Transverse colon (tissue), 4 donors: Measurements from ENCODE around the gene MCF2.

ENCODE experiments used
- CTCF ChIP-seq, 5 experiments: fragments of 200-600 bp in 3 of 5; fragments of 450-650 bp in 2 of 5; sonication (generic) in 3 of 5; IDR thresholded peaks; 1 replicate in 2 of 5; 2 replicates in 3 of 5; pipeline ENCODE4 v1.5.1; 2016 to 2017; ENCODE audit warnings: antibody characterized with exemption in 5 of 5, inconsistent platforms in 3 of 5, mild to moderate bottlenecking in 2 of 5, moderate library complexity in 1 of 5
- EP300 ChIP-seq: sonication (generic); formaldehyde crosslinking; IDR thresholded peaks from one replicate; pipeline ENCODE4 v1.6.1; 2017; ENCODE audit warnings: antibody characterized with exemption, low read depth
- POLR2AphosphoS5 ChIP-seq, 3 donors: sonication (generic); formaldehyde crosslinking; IDR thresholded peaks; one replicate each; pipeline ENCODE4 v1.6.1; 2016; ENCODE audit warnings: antibody characterized with exemption in 3 of 3

- TF ChIP-seq EP300: no peak
- no peak for TF ChIP-seq CTCF (IDR thresholded peaks at IDR 0.05)
- TF ChIP-seq POLR2AphosphoS5 (IDR thresholded peaks at IDR 0.05): no peak
These were observed 163.4 kb downstream of the MCF2 start for GRCh38 chrX:139544591-139544990.
